ENCODE measurements around the gene WNT1. TPM values are rescaled to one million over a fixed set of nuclear protein-coding genes. Genes with fewer than 3 reads are reported as not detected.

Gene WNT1
- total and polyA plus RNA-seq, 2 donors (not counting 3 experiments of a cell fraction or from before 2014, with no cell fraction given): not detected

GRCh38 chr12:48998497-48999353 is 20.6 kb downstream of the WNT1 start:
- H3K36me3 ChIP-seq (ENCODE audit: control insufficient read depth in 2 of 2, extremely low read depth in 1 of 2, insufficient read depth in 2 of 2, low read length in 2 of 2): peaks cover 5 to 15% of the 10 kb centered on the region in 2 experiments
- peaks cover 11% of the 10 kb centered on the region for H3K4me1 ChIP-seq (ENCODE audit: control insufficient read depth, extremely low read depth, insufficient read depth, low read length)
- no peak for DNase-seq (ENCODE audit: low read depth, low spot score)
- H3K27ac ChIP-seq (ENCODE audit: insufficient read depth, low read depth, low read length): no peak overlapping the region
- CTCF ChIA-PET: interaction anchor here (1.1 to 10.5 kb wide), 9 partner anchors 10 to 131 kb away, joined by 3 to 175 read pairs (median 5); partner anchors contain the start of genes PRKAG1 and WNT1
- POLR2A ChIA-PET: no interaction called here
- H3K4me3 ChIP-seq (replicated peaks in 1 of 3; ENCODE audit: insufficient read depth in 1 of 3, low read depth in 1 of 3, low read length in 3 of 3): peak overlapping the region; percentile 12 to 27 (median 26)
- no peaks in the 10 kb centered on the region for H4K20me1 ChIP-seq (replicated peaks; ENCODE audit: control insufficient read depth, extremely low read depth, insufficient read depth, low read length)
- H2AFZ ChIP-seq (ENCODE audit: low read depth, low read length): peak overlapping the region; percentile 54
- BruUV-seq (replicated peaks): no TSS peak
- H3K4me2 ChIP-seq (ENCODE audit: insufficient read depth, low read length): peak overlapping the region; percentile 47
- intact Hi-C loops (cut with micrococcal nuclease): no loop called here
- TF ChIP-seq POLR2AphosphoS5 (IDR thresholded peaks at IDR 0.05; ENCODE audit: insufficient read depth, low read depth, low read length) (no peak), POLR2A (IDR thresholded peaks at IDR 0.05; ENCODE audit: low read depth, low read length) (no peak), EZH2 (IDR thresholded peaks at IDR 0.05; ENCODE audit: borderline replicate concordance, low read depth, low read length, severe bottlenecking) (no peak), MAX (IDR thresholded peaks at IDR 0.05; ENCODE audit: insufficient read depth, insufficient read length) (peak; percentile 59), GATA2 (IDR thresholded peaks at IDR 0.05; ENCODE audit: insufficient read depth, insufficient read length, low read depth, low read length) (no peak), FOS (IDR thresholded peaks at IDR 0.05; ENCODE audit: borderline replicate concordance, insufficient read depth, low read length) (no peak), JUN (IDR thresholded peaks at IDR 0.05; ENCODE audit: borderline replicate concordance, insufficient read depth, insufficient read length, low read depth) (no peak), MYC (IDR thresholded peaks at IDR 0.05; ENCODE audit: low read depth, low read length) (peak; percentile 35), CTCF (IDR thresholded peaks at IDR 0.05; ENCODE audit: extremely low read depth in 1 of 2, insufficient read depth in 1 of 2, low read depth in 1 of 2, low read length in 2 of 2) (no peak)
- peak; percentile 72 for FAIRE-seq
- no peak overlapping the region for H3K9ac ChIP-seq (replicated peaks; ENCODE audit: extremely low read depth, insufficient read depth, low read length)
- peaks cover 12 to 16% of the 10 kb centered on the region in 2 experiments for H3K27me3 ChIP-seq (ENCODE audit: control insufficient read depth in 2 of 2, insufficient read depth in 2 of 2, low read length in 2 of 2)
- H3K79me2 ChIP-seq (ENCODE audit: control insufficient read depth, insufficient read depth, low read length): no peaks in the 10 kb centered on the region
- dilution Hi-C loops (cut with MboI; ENCODE audit: extremely low pct_ligation_motif_present, low sequenced_read_pairs): no loop called here
- no peaks in the 10 kb centered on the region for H3K9me3 ChIP-seq (replicated peaks; ENCODE audit: control insufficient read depth, insufficient read depth, low read length)
- no peaks in the 10 kb centered on the region for H3K9me1 ChIP-seq (replicated peaks; ENCODE audit: control insufficient read depth, extremely low read depth, insufficient read depth, low read length)

Measured in endothelial cell of umbilical vein (primary cell).